ENCODE results near the gene CRYGA.
A peak's percentile ranks its signal among the peaks of the same experiment; 100 is the strongest.
"Not testable (repeated sequence)": the region's sequence is repeated elsewhere in the genome, so short reads cannot be mapped to it uniquely, and the experiment has no call there.

Gene CRYGA

DNA sequence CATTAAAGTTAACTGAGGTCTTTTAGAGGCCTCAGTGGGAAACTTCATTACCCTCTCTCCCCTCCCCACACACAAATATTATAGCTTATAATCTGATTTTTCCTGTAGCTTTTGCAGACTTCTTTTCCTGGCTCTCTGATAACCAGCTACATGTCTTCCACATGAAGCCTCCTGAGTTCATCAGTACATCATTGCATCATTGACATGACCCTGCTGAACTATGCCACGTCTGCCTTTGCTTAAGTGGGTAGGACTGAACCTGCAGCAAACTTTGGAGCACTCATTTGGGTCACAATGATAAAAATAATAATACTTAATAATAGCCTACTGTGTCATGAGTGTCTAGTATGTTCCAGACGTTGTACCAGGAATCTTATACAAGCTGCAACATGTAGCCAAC is 7.0 kb downstream of the CRYGA start:
- no peak for DNase-seq

DNA sequence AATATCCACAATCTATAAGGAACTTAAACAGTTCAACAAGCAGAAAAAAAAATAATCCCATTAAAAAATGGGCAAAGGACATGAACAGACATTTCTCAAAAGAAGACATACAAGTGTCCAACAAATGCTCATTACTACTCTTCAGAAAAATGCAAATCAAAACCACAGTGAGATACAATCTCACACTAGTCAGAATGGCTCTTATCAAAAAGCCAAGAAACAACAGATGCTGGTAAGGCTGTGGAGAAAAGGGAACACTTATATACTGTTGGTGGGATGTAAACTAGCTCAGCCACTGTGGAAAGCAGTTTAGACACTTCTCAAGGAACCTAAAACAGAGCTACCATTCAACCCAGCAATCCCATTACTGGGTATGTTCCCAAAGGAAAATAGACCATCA is 10.2 kb downstream of the CRYGA start:
- DNase-seq, result no peak

GRCh38 chr2:208150956-208151355 is 12.4 kb downstream of the CRYGA start:
- no peak for DNase-seq

DNA sequence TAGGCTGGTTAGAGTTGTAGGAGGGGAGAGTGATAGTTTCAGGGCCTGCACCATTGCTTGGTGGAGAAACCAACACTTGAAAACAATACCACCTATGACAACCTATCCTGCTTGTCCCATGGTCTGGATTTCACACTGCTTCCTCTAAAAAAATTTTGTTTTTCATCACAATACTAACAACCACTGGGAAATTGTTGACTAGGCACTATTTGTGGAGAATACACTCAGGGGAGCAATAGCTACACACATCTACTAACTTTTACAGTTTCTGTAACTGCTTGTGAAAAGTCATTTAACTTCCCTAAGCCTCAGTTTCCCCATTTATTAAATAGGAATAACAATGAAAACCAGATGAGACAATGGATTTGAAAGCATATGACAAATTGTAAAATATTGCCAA is 13.3 kb downstream of the CRYGA start:
- no peak for DNase-seq

DNA sequence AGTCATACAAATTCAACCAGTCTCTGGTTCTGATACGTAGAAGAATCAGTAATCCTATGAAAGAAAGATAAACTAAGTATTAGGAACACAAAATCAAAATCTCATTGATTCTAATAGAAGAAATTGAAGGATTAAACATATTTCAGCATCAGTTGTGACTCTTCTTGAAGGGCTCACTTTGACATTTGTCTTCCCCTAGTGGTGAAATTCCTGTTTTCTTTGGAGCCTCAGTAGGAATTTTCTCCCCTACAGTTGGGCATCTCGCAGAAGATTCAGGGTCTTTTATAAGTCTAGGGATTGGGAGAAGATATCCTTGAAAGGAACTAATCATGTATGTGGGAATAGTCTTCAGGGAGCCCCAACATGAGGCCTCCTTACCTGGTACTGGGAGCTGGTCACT is 14.6 kb downstream of the CRYGA start:
- DNase-seq, result no peak

DNA sequence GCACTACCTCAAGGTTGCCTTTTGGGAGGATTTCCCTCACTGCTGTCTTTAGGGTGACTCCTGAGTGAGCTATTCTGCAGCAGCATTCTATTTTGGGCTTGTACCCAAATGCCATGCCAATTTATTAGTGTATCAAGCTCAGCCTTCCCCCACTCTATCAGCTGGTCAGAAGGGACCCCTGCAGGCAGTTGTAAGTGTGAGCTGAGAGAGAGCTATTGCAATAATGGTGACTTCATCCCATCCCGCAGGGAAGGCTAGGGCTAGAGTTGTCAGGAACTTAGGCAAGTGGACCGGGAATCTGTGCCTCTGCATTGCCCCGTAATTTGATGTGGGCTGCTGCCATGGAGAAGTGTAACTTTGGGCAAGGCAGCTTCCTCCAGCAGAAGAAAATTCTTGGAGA is 15.6 kb downstream of the CRYGA start:
- DNase-seq, result no peak

- no peak for DNase-seq
Observed at GRCh38 chr2:208147008-208147407, 16.4 kb downstream of the CRYGA start.

- no peak for DNase-seq
Observed at GRCh38 chr2:208146006-208146405, 17.4 kb downstream of the CRYGA start, which contains the start of gene CRYGB. Gene CRYGB, minus strand, starts transcription at chr2:208146158. Its CDS starts 38 bp downstream, at chr2:208146120.

DNA sequence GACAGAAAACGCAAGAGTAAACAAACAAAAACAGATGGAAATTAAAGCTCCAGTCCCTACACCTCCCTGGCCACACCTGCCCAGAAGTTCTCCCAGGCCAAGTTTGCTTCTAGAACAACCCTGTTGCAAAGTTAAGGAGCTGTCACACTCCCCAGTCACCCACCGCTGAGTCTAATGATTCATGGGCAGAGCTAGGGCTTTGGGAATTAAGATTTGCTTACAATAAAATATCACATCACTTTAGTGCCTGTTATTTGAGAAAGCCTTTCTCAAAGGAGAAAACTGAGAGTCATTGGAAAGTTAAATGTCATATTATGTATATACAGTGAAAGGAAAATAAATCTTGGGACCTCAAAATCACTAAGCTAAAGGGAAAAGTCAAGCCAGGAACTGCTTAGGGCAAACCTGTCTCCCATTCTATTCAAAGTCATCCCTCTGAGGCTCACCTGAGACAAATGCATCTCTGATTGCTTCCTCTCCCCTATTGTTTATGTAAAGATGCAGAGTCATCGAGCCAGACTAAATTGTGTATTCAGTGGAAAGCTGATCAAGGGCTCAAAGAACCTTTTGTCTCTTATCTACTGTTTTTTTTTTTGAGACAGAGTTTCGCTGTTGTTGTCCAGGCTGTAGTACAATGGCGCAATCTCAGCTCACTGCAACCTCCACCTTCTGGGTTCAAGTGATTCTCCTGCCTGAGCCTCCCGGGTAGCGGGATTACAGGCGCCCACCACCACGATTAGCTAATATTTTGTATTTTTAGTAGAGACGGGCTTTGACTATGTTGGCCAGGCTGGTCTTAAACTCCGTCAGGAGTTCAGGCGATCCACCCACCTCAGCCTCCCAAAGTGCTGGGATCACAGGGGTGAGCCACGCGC is 20.2 kb downstream of the CRYGA start:
- DNase-seq, result no peak

GRCh38 chr2:208142240-208142924 is 21.0 kb downstream of the CRYGA start:
- DNase-seq, result peak; percentile 39

- no peak for DNase-seq
Observed at GRCh38 chr2:208139447-208139846, 23.9 kb downstream of the CRYGA start.

DNA sequence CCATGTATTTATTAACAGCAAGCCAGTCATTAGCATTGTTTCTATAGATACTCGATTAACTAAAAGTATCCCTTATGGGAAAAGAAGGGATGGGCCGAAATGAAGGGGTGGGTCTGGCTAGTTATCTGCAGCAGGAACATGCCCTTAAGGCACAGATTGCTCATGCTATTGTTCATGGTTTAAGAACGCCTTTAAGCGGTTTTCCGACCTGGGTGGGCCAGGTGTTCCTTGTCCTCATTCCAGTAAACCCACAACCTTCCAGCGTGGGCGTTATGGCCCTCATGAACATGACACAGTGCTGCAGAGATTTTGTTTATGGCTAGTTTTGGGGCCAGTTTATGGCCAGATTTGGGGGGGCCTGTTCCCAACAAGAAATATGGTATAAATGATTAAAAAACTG is 25.1 kb downstream of the CRYGA start:
- not testable (repeated sequence) for DNase-seq

DNA sequence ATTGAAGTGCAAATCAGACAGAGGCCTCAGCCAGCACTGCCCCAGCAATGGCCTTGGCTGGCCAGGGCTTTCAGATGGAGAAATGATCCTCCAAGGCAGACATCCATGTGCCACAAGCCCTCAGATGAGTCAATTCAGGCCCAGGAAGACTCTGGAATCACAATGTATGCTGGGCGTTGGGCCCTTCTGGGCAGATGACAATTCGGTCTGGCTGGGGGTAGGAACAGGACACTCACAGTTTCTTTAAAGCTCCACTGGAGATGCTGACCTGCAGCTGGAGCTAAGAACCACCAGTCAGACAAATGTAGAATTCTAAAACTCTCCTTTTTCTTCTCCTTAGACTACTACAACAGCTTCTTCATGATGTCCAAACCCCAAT is 26.7 kb downstream of the CRYGA start:
- DNase-seq, result no peak

DNA sequence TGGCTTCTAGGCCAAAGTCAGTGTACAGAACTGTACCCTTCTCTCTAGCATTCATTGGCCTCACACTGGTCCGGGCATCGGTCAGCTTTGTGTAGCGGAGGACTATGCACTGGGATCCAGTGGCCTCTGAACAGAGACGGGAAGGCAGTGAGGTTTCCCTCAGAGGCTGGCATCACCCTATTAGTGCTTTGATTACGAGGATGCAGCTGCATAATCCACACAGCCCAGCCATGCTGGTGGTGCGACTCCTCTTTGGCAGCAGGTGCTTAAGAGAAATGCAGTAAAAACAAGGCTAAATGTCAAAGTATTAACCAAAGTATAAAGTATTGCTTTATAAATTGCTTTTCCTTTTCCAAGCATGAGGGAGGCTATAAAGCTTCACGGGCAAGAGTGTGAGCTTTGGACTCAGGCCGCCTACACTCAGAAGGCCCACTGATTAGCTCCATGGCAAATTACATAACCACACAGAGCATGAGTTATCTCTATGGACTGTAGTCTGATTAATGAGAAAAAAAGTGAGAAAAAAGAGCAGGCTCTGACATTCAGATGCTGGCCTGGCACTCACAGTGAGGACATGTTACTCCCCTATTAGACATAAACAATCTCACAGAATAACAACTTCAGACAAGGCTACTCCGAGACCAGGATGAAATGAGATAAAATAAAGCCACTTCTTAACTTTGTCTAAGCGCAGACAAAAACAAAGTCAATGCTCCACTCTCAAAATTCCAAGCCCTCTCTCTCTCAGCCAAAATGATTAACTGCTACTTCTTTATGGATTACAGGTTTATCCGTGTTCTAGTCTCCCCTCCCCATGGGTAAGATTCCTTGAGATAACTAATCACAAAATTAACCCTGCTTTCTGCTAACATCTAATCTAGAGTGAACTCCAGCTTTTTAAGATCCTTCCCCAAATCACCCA is 27.3 kb downstream of the CRYGA start:
- no peak for DNase-seq

- DNase-seq, result no peak
Observed at GRCh38 chr2:208134928-208135586, 28.3 kb downstream of the CRYGA start.

DNA sequence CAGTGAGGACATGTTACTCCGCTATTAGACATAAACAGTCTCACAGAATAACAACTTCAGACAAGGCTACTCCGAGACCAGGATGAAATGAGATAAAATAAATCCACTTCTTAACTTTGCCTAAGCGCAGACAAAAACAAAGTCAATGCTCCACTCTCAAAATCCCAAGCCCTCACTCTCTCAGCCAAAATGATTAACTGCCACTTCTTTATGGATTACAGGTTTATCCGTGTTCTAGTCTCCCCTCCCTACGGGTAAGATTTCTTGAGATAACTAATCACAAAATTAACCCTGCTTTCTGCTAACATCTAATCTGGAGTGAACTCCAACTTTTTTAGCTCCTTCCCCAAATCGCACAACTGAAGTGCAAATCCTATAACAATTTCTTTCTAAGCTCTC is 32.7 kb downstream of the CRYGA start:
- no peak for DNase-seq

GRCh38 chr2:208129744-208130711 is 33.4 kb downstream of the CRYGA start, which contains the start of gene CRYGC:
Gene CRYGC, minus strand, starts transcription at chr2:208129828. Its CDS starts 36 bp downstream, at chr2:208129792.
- DNase-seq, result no peak

- no peak for DNase-seq
Observed at GRCh38 chr2:208128136-208128535, 35.3 kb downstream of the CRYGA start.

- DNase-seq, result no peak
Observed at GRCh38 chr2:208127090-208127489, 36.3 kb downstream of the CRYGA start.

DNA sequence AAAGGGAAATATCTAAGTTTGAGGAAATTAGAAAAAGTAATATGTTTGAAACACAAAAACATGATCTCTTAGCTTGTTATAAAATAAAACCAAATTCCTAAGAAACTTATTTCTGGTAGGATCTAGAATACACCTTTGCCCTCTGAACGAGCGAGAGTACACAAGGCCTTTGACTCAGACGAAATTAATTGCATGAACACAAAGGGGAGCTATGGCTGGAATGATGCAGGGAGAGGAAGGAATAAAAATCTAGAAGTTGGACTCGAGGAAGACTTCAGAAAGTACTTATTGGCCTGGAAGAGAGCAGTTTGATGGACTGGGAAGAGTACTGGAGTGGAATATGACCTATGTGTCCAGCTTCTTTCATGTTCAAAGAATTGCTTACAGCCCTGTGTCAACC is 38.1 kb downstream of the CRYGA start:
- DNase-seq, result no peak

GRCh38 chr2:208124013-208124715 is 39.2 kb downstream of the CRYGA start, which contains the start of gene CRYGD:
Gene CRYGD, minus strand, starts transcription at chr2:208124524. Its CDS starts 51 bp downstream, at chr2:208124473.
- not testable (repeated sequence) for DNase-seq
